Measurements from ENCODE around the gene KDM4B.

DNA sequence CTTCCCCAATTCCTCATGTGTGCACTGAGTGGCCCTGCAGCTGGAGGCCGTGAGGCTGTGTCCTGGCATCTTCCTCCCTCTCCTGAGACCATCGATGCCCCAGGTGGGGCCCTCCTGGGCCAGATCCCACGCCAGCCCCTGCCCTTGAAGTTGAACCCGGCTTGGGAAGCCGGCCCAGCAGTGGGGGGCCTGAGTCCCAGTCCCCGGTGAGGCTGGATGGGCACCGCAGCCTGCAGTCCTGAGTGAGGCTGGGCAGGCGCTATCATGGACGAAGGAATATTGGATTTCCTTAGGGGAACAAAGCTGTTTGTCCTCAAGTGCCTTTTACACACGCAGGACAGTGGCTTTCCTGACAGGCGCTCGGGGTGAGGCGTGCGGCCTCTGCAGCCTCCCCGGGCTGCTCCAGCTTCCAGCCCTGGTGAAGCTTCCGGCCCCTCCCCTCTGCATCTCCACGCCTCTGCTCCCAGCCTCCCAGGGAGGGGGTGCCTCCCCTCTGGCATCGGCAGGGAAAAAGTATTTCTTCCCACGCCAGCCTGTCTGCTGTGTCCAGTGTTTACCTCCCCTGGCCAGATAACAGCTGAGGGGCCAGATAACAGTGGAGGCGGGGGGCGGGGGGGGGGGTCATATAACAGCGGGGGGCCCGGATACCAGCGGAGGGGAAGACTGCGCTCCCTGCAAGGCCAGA lies 159.5 kb downstream of the KDM4B start:
- TF ChIP-seq FOS (IDR thresholded peaks at IDR 0.05; ENCODE audit: extremely low read depth, insufficient read length) (no peak), SETDB1 (IDR thresholded peaks at IDR 0.05; ENCODE audit: low read length) (no peak), SMARCB1 (IDR thresholded peaks at IDR 0.05; ENCODE audit: insufficient read length, low read depth) (no peak)
- TF ChIP-seq, protein P1, sequence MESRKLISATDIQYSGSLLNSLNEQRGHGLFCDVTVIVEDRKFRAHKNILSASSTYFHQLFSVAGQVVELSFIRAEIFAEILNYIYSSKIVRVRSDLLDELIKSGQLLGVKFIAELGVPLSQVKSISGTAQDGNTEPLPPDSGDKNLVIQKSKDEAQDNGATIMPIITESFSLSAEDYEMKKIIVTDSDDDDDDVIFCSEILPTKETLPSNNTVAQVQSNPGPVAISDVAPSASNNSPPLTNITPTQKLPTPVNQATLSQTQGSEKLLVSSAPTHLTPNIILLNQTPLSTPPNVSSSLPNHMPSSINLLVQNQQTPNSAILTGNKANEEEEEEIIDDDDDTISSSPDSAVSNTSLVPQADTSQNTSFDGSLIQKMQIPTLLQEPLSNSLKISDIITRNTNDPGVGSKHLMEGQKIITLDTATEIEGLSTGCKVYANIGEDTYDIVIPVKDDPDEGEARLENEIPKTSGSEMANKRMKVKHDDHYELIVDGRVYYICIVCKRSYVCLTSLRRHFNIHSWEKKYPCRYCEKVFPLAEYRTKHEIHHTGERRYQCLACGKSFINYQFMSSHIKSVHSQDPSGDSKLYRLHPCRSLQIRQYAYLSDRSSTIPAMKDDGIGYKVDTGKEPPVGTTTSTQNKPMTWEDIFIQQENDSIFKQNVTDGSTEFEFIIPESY (CRISPR knock-in tag; IDR thresholded peaks at IDR 0.05): no peak
